ENCODE results near the gene PCNX2. TPM values are rescaled to one million over a fixed set of nuclear protein-coding genes. Genes with fewer than 3 reads are reported as not detected.

The PCNX2 gene
- total and polyA plus RNA-seq, 2 donors (not counting 3 experiments of a cell fraction or from before 2014, with no cell fraction given), result 6.6 to 11.0 TPM

- Histone ChIP-seq H3K4me1 (ENCODE audit: control insufficient read depth, extremely low read depth, insufficient read depth, low read length) (no peaks in the 10 kb centered on the region), H3K36me3 (ENCODE audit: control insufficient read depth in 2 of 2, extremely low read depth in 1 of 2, insufficient read depth in 2 of 2, low read length in 2 of 2) (no peaks in the 10 kb centered on the region), H3K27me3 (ENCODE audit: control insufficient read depth in 2 of 2, insufficient read depth in 2 of 2, low read length in 2 of 2) (no peaks in the 10 kb centered on the region), H3K9me3 (replicated peaks; ENCODE audit: control insufficient read depth, insufficient read depth, low read length) (no peaks in the 10 kb centered on the region), H3K27ac (ENCODE audit: insufficient read depth, low read depth, low read length) (no peak overlapping the region), H3K4me2 (ENCODE audit: insufficient read depth, low read length) (no peak overlapping the region), H4K20me1 (replicated peaks; ENCODE audit: control insufficient read depth, extremely low read depth, insufficient read depth, low read length) (no peaks in the 10 kb centered on the region), H3K9ac (replicated peaks; ENCODE audit: extremely low read depth, insufficient read depth, low read length) (no peak overlapping the region), H3K9me1 (replicated peaks; ENCODE audit: control insufficient read depth, extremely low read depth, insufficient read depth, low read length) (no peaks in the 10 kb centered on the region), H2AFZ (ENCODE audit: low read depth, low read length) (no peak overlapping the region), H3K79me2 (ENCODE audit: control insufficient read depth, insufficient read depth, low read length) (no peaks in the 10 kb centered on the region), H3K4me3 (replicated peaks in 1 of 3; ENCODE audit: insufficient read depth in 1 of 3, low read depth in 1 of 3, low read length in 3 of 3) (no peak overlapping the region)
- TF ChIP-seq GATA2 (IDR thresholded peaks at IDR 0.05; ENCODE audit: insufficient read depth, insufficient read length, low read depth, low read length), result no peak
- no peak for TF ChIP-seq CTCF (IDR thresholded peaks at IDR 0.05; ENCODE audit: extremely low read depth in 1 of 2, insufficient read depth in 1 of 2, low read depth in 1 of 2, low read length in 2 of 2)
- no peak for TF ChIP-seq POLR2A (IDR thresholded peaks at IDR 0.05; ENCODE audit: low read depth, low read length)
- TF ChIP-seq EZH2 (IDR thresholded peaks at IDR 0.05; ENCODE audit: borderline replicate concordance, low read depth, low read length, severe bottlenecking), result no peak
- TF ChIP-seq JUN (IDR thresholded peaks at IDR 0.05; ENCODE audit: borderline replicate concordance, insufficient read depth, insufficient read length, low read depth), result no peak
- no peak for TF ChIP-seq FOS (IDR thresholded peaks at IDR 0.05; ENCODE audit: borderline replicate concordance, insufficient read depth, low read length)
- no peak for TF ChIP-seq MYC (IDR thresholded peaks at IDR 0.05; ENCODE audit: low read depth, low read length)
- DNase-seq (ENCODE audit: low read depth, low spot score) (no peak), FAIRE-seq (no peak)
- BruUV-seq (replicated peaks), result no TSS peak
- ChIA-PET CTCF (no interaction called here), POLR2A (no interaction called here)
- intact Hi-C loops (cut with micrococcal nuclease) (no loop called here), dilution Hi-C loops (cut with MboI; ENCODE audit: extremely low pct_ligation_motif_present, low sequenced_read_pairs) (no loop called here)
Measured at GRCh38 chr1:232940262-232940661, 355.3 kb downstream of the PCNX2 start.

- dilution Hi-C loops (cut with MboI; ENCODE audit: extremely low pct_ligation_motif_present, low sequenced_read_pairs) (no loop called here), intact Hi-C loops (cut with micrococcal nuclease) (no loop called here)
- TF ChIP-seq CTCF (IDR thresholded peaks at IDR 0.05; ENCODE audit: extremely low read depth in 1 of 2, insufficient read depth in 1 of 2, low read depth in 1 of 2, low read length in 2 of 2), result no peak
- no peak for TF ChIP-seq POLR2A (IDR thresholded peaks at IDR 0.05; ENCODE audit: low read depth, low read length)
- no peak for TF ChIP-seq POLR2AphosphoS5 (IDR thresholded peaks at IDR 0.05; ENCODE audit: insufficient read depth, low read depth, low read length)
- TF ChIP-seq MYC (IDR thresholded peaks at IDR 0.05; ENCODE audit: low read depth, low read length), result no peak
- TF ChIP-seq EZH2 (IDR thresholded peaks at IDR 0.05; ENCODE audit: borderline replicate concordance, low read depth, low read length, severe bottlenecking), result no peak
- no peak for TF ChIP-seq GATA2 (IDR thresholded peaks at IDR 0.05; ENCODE audit: insufficient read depth, insufficient read length, low read depth, low read length)
- no peak for TF ChIP-seq JUN (IDR thresholded peaks at IDR 0.05; ENCODE audit: borderline replicate concordance, insufficient read depth, insufficient read length, low read depth)
- no peak for TF ChIP-seq FOS (IDR thresholded peaks at IDR 0.05; ENCODE audit: borderline replicate concordance, insufficient read depth, low read length)
- TF ChIP-seq MAX (IDR thresholded peaks at IDR 0.05; ENCODE audit: insufficient read depth, insufficient read length), result no peak
- H3K36me3 ChIP-seq (ENCODE audit: control insufficient read depth in 2 of 2, extremely low read depth in 1 of 2, insufficient read depth in 2 of 2, low read length in 2 of 2), result no peaks in the 10 kb centered on the region
- H3K4me1 ChIP-seq (ENCODE audit: control insufficient read depth, extremely low read depth, insufficient read depth, low read length), result no peaks in the 10 kb centered on the region
- H3K4me2 ChIP-seq (ENCODE audit: insufficient read depth, low read length), result no peak overlapping the region
- H4K20me1 ChIP-seq (replicated peaks; ENCODE audit: control insufficient read depth, extremely low read depth, insufficient read depth, low read length), result no peaks in the 10 kb centered on the region
- H3K27ac ChIP-seq (ENCODE audit: insufficient read depth, low read depth, low read length), result no peak overlapping the region
- no peaks in the 10 kb centered on the region for H3K9me1 ChIP-seq (replicated peaks; ENCODE audit: control insufficient read depth, extremely low read depth, insufficient read depth, low read length)
- ChIA-PET POLR2A (no interaction called here), CTCF (no interaction called here)
- no peak overlapping the region for H3K9ac ChIP-seq (replicated peaks; ENCODE audit: extremely low read depth, insufficient read depth, low read length)
- DNase-seq (ENCODE audit: low read depth, low spot score), result no peak
- no peaks in the 10 kb centered on the region for H3K79me2 ChIP-seq (ENCODE audit: control insufficient read depth, insufficient read depth, low read length)
- H2AFZ ChIP-seq (ENCODE audit: low read depth, low read length), result no peak overlapping the region
- no peak overlapping the region for H3K4me3 ChIP-seq (replicated peaks in 1 of 3; ENCODE audit: insufficient read depth in 1 of 3, low read depth in 1 of 3, low read length in 3 of 3)
- BruUV-seq (replicated peaks), result no TSS peak
- no peaks in the 10 kb centered on the region for H3K27me3 ChIP-seq (ENCODE audit: control insufficient read depth in 2 of 2, insufficient read depth in 2 of 2, low read length in 2 of 2)
- no peak for FAIRE-seq
- H3K9me3 ChIP-seq (replicated peaks; ENCODE audit: control insufficient read depth, insufficient read depth, low read length), result no peaks in the 10 kb centered on the region
Measured at GRCh38 chr1:232939748-232940147, 355.8 kb downstream of the PCNX2 start.
